Natural killer cell (primary cell): ENCODE data around the gene TSHZ3. TPM values are rescaled to one million over a fixed set of nuclear protein-coding genes. Genes with fewer than 3 reads are reported as not detected.

Experiments used
- ATAC-seq, 3 donors: fragments of 150-1000 bp in 2 of 3; fragments of 200-7000 bp in 1 of 3; cut with Tn5 transposase; 1 replicate in 1 of 3; 2 replicates in 2 of 3; pipeline ENCODE4 v1.10.0; 2021; ENCODE audit warnings: mild to moderate bottlenecking in 2 of 3, moderate library complexity in 2 of 3
- DNase-seq, 2 donors: peaks; one replicate each; pipeline versions ENCODE4 v3.0.0 to v3.0.0-alpha.2; 2013 to 2021; ENCODE audit warnings: mixed read lengths in 1 of 2
- H3K27ac ChIP-seq: one replicate; pipeline ENCODE4 v1.5.1; 2013; ENCODE audit warnings: mild to moderate bottlenecking, low read length
- H3K27me3 ChIP-seq: one replicate; pipeline ENCODE4 v1.6.1; 2013; ENCODE audit warnings: low read length; ENCODE audit not compliant: control insufficient read depth, insufficient read depth
- H3K36me3 ChIP-seq: one replicate; pipeline ENCODE4 v1.6.1; 2013; ENCODE audit warnings: low read length; ENCODE audit not compliant: control insufficient read depth, insufficient read depth
- H3K4me1 ChIP-seq: one replicate; pipeline ENCODE4 v1.6.1; 2013; ENCODE audit warnings: low read length; ENCODE audit not compliant: control insufficient read depth, insufficient read depth
- H3K4me3 ChIP-seq: one replicate; pipeline ENCODE4 v1.5.1; 2013; ENCODE audit warnings: low read length
- H3K9me3 ChIP-seq: one replicate; pipeline ENCODE4 v1.6.1; 2013; ENCODE audit warnings: low read length; ENCODE audit not compliant: control insufficient read depth, insufficient read depth
- H3K27ac Mint-ChIP-seq, 2 donors: one replicate each; pipeline ENCODE4 v1.8.0; 2022; ENCODE audit warnings: mild to moderate bottlenecking in 2 of 2, mixed read lengths in 2 of 2, moderate library complexity in 1 of 2
- H3K27me3 Mint-ChIP-seq, 2 donors: one replicate each; pipeline ENCODE4 v1.8.0; 2022; ENCODE audit warnings: low read depth in 2 of 2, mixed read lengths in 2 of 2
- H3K36me3 Mint-ChIP-seq: one replicate; pipeline ENCODE4 v1.8.0; 2022; ENCODE audit warnings: mixed read lengths
- H3K4me1 Mint-ChIP-seq, 2 donors: one replicate each; pipeline ENCODE4 v1.8.0; 2022; ENCODE audit warnings: mixed read lengths in 2 of 2
- H3K4me3 Mint-ChIP-seq: one replicate; pipeline ENCODE4 v1.8.0; 2022; ENCODE audit warnings: mild to moderate bottlenecking, moderate library complexity, mixed read lengths
- H3K9me3 Mint-ChIP-seq, 2 donors: one replicate each; pipeline ENCODE4 v1.8.0; 2022; ENCODE audit warnings: mixed read lengths in 2 of 2
- CTCF ChIP-seq: fragments of 200-600 bp; IDR thresholded peaks from one replicate; pipeline ENCODE4 v1.8.0; 2022; ENCODE audit warnings: antibody characterized with exemption
- WGBS: methylation state at CpG from one replicate; pipeline ENCODE4 v1.1.7; 2013; ENCODE audit warnings: missing lambda C conversion rate; ENCODE audit not compliant: insufficient coverage; 5-methylcytosine and 5-hydroxymethylcytosine counted together
- intact Hi-C: fragments of 100-400 bp; cut with micrococcal nuclease; formaldehyde crosslinking; loops from one replicate; pipeline ENCODE4 v1.14.2; 2022
- total RNA-seq, 4 donors: library from RNA; stranded (reverse); fragments of 120-200 nt in 1 of 4; gene quantifications; one replicate each; pipeline versions ENCODE4 v1.2.3 to v1.2.4, GENCODE V29; 2013 to 2022

Gene TSHZ3
- total RNA-seq, 3 donors from 2014 or later (not counting 1 experiment from before 2014, with no cell fraction given), result 5.3 to 8.1 (median 6.2) TPM

- ATAC-seq, result no peak
- H3K4me3 ChIP-seq, result no peak overlapping the region
- H3K4me1 Mint-ChIP-seq, result peaks cover 62 to 73% of the 10 kb centered on the region in 2 donors
- H3K27me3 Mint-ChIP-seq, result peaks cover 65 to 72% of the 10 kb centered on the region in 2 donors
- TF ChIP-seq CTCF, result no peak
- no peak overlapping the region for H3K27ac Mint-ChIP-seq
- no peak overlapping the region for H3K27ac ChIP-seq
- peak overlapping the region; percentile 99 for H3K4me3 Mint-ChIP-seq
- 24% methylated on average over 14 of the region's 14 CpGs for WGBS
- H3K4me1 ChIP-seq, result peaks cover 71% of the 10 kb centered on the region
- DNase-seq, result no peak
- intact Hi-C loops, result no loop called here
- H3K27me3 ChIP-seq, result peaks cover 63% of the 10 kb centered on the region
- no peaks in the 10 kb centered on the region for H3K36me3 Mint-ChIP-seq
- no peaks in the 10 kb centered on the region for H3K9me3 Mint-ChIP-seq
- H3K36me3 ChIP-seq, result no peaks in the 10 kb centered on the region
- H3K9me3 ChIP-seq, result no peaks in the 10 kb centered on the region
These were observed 3.1 kb upstream of the TSHZ3 start for GRCh38 chr19:31352296-31352781.

GRCh38 chr19:31351855-31352195, 2.6 kb upstream of the TSHZ3 start:
- Mint-ChIP-seq H3K27me3 (peaks cover 63 to 73% of the 10 kb centered on the region in 2 donors), H3K4me3 (peak overlapping the region; percentile 99), H3K4me1 (peaks cover 58 to 73% of the 10 kb centered on the region in 2 donors), H3K36me3 (no peaks in the 10 kb centered on the region), H3K27ac (no peak overlapping the region), H3K9me3 (no peaks in the 10 kb centered on the region)
- TF ChIP-seq CTCF, result no peak
- H3K4me1 ChIP-seq, result peaks cover 67% of the 10 kb centered on the region
- no peaks in the 10 kb centered on the region for H3K9me3 ChIP-seq
- DNase-seq (peak in 1 of 2 donors; percentile 37), ATAC-seq (no peak)
- H3K27ac ChIP-seq, result no peak overlapping the region
- H3K4me3 ChIP-seq, result no peak overlapping the region
- no peaks in the 10 kb centered on the region for H3K36me3 ChIP-seq
- H3K27me3 ChIP-seq, result peaks cover 65% of the 10 kb centered on the region
- intact Hi-C loops, result no loop called here
- 7% methylated on average over 29 of the region's 29 CpGs for WGBS

- intact Hi-C loops, result no loop called here
- DNase-seq (peak in 1 of 2 donors; percentile 34), ATAC-seq (no peak)
- WGBS, result 3% methylated on average over 72 of the region's 72 CpGs
- no peak for TF ChIP-seq CTCF
- peak overlapping the region; percentile 32 for H3K4me3 ChIP-seq
- H3K36me3 ChIP-seq, result no peaks in the 10 kb centered on the region
- peak overlapping the region; percentile 99 for H3K4me3 Mint-ChIP-seq
- H3K4me1 ChIP-seq, result peaks cover 61% of the 10 kb centered on the region
- H3K27me3 ChIP-seq, result peaks cover 65% of the 10 kb centered on the region
- H3K27me3 Mint-ChIP-seq, result peaks cover 60 to 73% of the 10 kb centered on the region in 2 donors
- H3K9me3 Mint-ChIP-seq, result no peaks in the 10 kb centered on the region
- peaks cover 52 to 71% of the 10 kb centered on the region in 2 donors for H3K4me1 Mint-ChIP-seq
- peak overlapping the region; percentile 57 to 72 for H3K27ac Mint-ChIP-seq
- H3K36me3 Mint-ChIP-seq, result no peaks in the 10 kb centered on the region
- H3K27ac ChIP-seq, result no peak overlapping the region
- no peaks in the 10 kb centered on the region for H3K9me3 ChIP-seq
These were observed 2.0 kb upstream of the TSHZ3 start for GRCh38 chr19:31351056-31351854.
